AG09319 (cell line): ENCODE data around the gene CRELD2.

Experiments used
- DNase-seq: peaks from one replicate; pipeline ENCODE4 v3.0.0-alpha.2; 2010; ENCODE audit warnings: low read depth; ENCODE audit errors: extremely low read depth
- TF ChIP-seq, protein P1 (sequence below): IDR thresholded peaks from 2 replicates; pipeline ENCODE4 v1.5.1; 2011; ENCODE audit warnings: low read depth, mild to moderate bottlenecking, inconsistent platforms, low read length, moderate library complexity

CRELD2 gene

DNA sequence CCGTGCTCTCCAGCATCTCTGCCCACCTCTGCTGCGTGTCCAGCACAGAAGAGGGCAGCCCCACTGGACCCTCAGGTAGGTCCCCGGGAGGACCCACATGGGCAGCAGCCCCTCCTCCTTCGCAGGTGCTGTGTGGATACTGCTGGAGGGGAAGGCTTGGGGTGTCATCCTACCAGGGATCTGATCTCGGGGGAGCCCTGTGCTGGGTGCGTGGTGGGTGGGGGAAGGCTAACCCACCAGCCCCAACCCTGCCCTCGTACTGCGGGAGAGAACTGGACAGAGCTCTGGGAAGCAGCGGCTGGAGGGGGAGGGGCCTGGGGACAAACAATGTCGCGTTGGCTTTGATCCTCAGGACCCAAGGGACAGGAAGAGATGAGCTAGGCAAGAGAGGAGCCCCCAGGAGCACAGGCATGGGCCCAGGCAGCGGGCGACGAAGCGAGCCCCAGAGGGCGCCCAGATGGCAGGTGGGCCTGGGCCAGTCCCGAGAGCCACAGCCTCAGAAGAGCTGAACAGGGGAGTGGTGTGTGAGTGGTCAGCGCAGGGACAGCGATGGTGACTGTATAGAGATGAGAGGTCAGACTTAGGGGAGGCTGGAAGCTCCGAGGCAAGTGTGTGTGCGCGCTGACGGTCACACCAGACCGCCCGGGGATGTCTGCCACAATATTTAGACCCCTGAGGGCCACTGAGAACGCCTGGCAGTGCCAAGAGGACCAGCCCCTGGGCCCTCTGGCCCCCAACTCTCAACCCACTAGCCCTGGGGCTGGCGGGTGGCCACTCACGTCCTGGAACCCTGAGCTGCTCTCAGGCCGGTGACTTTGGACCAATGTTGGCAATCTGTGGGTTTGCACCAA, 40.7 kb downstream of the CRELD2 start:
- TF ChIP-seq, protein P1, sequence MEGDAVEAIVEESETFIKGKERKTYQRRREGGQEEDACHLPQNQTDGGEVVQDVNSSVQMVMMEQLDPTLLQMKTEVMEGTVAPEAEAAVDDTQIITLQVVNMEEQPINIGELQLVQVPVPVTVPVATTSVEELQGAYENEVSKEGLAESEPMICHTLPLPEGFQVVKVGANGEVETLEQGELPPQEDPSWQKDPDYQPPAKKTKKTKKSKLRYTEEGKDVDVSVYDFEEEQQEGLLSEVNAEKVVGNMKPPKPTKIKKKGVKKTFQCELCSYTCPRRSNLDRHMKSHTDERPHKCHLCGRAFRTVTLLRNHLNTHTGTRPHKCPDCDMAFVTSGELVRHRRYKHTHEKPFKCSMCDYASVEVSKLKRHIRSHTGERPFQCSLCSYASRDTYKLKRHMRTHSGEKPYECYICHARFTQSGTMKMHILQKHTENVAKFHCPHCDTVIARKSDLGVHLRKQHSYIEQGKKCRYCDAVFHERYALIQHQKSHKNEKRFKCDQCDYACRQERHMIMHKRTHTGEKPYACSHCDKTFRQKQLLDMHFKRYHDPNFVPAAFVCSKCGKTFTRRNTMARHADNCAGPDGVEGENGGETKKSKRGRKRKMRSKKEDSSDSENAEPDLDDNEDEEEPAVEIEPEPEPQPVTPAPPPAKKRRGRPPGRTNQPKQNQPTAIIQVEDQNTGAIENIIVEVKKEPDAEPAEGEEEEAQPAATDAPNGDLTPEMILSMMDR, result no peak
- no peak for DNase-seq

GRCh38 chr22:49959782-49960158, 41.3 kb downstream of the CRELD2 start:
- TF ChIP-seq, protein P1, result no peak
- DNase-seq, result no peak

DNA sequence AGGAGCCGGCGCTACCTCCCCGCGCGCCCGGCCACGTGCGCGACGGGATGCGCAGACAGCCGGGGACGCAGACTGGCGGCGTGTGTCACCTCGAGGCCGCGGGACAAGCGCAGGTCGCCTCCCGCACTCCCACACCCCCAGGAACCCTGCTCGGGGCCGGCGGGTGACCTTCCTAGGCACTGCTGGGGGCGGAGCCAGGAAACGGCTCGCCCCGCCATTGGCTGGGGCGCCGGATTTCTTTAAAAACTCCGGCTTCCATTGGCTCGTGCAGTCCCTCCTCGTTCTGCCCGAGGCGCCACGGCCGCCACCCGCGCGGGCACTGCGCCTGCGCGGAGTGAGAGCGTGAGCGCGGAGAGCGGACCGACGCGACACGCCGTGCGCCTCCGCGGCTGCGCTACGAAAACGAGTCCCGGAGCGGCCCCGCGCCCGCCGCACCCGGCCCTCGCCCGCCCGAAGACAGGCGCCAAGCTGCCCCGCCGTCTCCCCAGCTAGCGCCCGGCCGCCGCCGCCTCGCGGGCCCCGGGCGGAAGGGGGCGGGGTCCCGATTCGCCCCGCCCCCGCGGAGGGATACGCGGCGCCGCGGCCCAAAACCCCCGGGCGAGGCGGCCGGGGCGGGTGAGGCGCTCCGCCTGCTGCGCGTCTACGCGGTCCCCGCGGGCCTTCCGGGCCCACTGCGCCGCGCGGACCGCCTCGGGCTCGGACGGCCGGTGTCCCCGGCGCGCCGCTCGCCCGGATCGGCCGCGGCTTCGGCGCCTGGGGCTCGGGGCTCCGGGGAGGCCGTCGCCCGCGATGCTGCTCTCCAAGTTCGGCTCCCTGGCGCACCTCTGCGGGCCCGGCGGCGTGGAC, 41.9 kb downstream of the CRELD2 start, which contains the start of gene PIM3:
Gene PIM3, plus strand, starts transcription at position 614 of the 846 bp plus-strand sequence. Its CDS starts 176 bp downstream, at position 790.
- peak; percentile 94 for DNase-seq
- TF ChIP-seq, protein P1, result no peak

GRCh38 chr22:49961005-49961600, 42.7 kb downstream of the CRELD2 start:
- TF ChIP-seq, protein P1, result no peak

DNA sequence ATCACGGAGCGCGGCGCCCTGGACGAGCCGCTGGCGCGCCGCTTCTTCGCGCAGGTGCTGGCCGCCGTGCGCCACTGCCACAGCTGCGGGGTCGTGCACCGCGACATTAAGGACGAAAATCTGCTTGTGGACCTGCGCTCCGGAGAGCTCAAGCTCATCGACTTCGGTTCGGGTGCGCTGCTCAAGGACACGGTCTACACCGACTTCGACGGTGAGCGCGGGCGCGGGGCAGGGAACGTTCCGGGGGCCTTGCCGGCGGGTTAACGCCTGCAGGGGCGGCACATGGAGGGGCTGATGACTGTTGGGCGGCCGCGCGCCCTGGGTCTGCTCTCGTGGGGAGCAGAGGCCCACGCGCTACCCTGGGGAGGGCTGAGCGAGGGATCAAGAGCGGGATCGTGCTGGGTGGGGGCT, 43.2 kb downstream of the CRELD2 start:
- TF ChIP-seq, protein P1, result no peak
- DNase-seq, result no peak

More at GRCh38 chr22:49961005-49961600, 42.7 kb downstream of the CRELD2 start:
- no peak for DNase-seq

DNA sequence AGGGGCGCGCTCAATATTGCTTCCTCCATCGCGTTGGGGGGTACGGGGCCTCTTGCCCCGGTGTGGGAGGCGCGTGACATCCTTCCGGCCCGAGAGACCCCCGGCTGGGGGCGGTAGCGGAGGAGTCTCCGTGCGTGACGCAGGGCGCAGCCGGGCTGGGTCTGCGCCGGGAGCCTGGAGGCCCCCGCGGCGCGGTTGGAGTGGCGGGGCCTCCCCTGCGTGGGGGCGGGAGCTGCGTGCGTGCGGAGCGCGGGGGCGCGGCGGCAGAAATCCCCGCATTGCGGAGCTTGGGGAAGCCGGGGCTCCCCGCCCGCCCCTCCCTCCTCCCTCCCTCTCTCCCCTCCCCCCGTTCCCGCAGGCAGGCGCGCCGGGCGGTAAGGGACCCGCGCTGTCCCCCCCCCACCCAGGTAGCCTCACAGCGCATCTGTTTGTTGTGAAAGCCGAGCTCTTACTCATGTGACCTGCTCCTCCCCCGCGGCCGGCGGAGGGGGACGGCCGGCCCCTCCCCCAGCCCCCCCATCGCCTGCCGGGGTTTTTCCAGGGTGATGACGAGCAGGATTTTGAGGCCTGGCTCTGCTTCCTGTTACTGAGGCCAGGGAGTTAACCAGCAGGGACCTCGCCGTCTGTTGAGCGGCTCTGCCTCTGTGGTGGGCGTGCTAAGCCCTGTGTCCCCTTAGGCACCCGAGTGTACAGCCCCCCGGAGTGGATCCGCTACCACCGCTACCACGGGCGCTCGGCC, 43.7 kb downstream of the CRELD2 start:
- DNase-seq, result peak; percentile 78
- TF ChIP-seq, protein P1, result no peak
